Activated naive CD4-positive, alpha-beta T cell treated with anti-CD3 and anti-CD28 coated beads, Interleukin-2, amount 10 ng/mL, durations not matched to agents 7 days and 5 days (primary cell): ENCODE measurements around the gene HBG1.

Experiments used
- CTCF ChIA-PET: fragments of 350-600 bp; sonication (Branson Sonifier 250); formaldehyde crosslinking; loops from one replicate; lab custom pipeline; 2021; ENCODE audit warnings: antibody characterized with exemption; lab: Charles Lee
- DNase-seq: peaks from one replicate; pipeline ENCODE4 v3.0.0-alpha.2; 2020
- H3K27ac Mint-ChIP-seq: one replicate; pipeline ENCODE4 v1.8.0; 2021; ENCODE audit warnings: mild to moderate bottlenecking, moderate library complexity, mixed read lengths
- H3K27me3 Mint-ChIP-seq: one replicate; pipeline ENCODE4 v1.8.0; 2021; ENCODE audit warnings: mild to moderate bottlenecking, mixed read lengths
- H3K36me3 Mint-ChIP-seq: one replicate; pipeline ENCODE4 v1.8.0; 2021; ENCODE audit warnings: mixed read lengths
- H3K4me1 Mint-ChIP-seq: one replicate; pipeline ENCODE4 v1.8.0; 2021; ENCODE audit warnings: mixed read lengths
- H3K4me3 Mint-ChIP-seq: one replicate; pipeline ENCODE4 v1.8.0; 2021; ENCODE audit warnings: mild to moderate bottlenecking, moderate library complexity, mixed read lengths
- H3K9me3 Mint-ChIP-seq: one replicate; pipeline ENCODE4 v1.8.0; 2021; ENCODE audit warnings: mixed read lengths

The HBG1 gene

GRCh38 chr11:5232821-5233220 is 16.8 kb downstream of the HBG1 start:
- Mint-ChIP-seq H3K4me3 (no peak overlapping the region), H3K36me3 (no peaks in the 10 kb centered on the region), H3K27me3 (peaks cover 4% of the 10 kb centered on the region), H3K27ac (no peak overlapping the region), H3K9me3 (no peaks in the 10 kb centered on the region), H3K4me1 (peaks cover 4% of the 10 kb centered on the region)
- DNase-seq, result no peak
- CTCF ChIA-PET, result no interaction called here

DNA sequence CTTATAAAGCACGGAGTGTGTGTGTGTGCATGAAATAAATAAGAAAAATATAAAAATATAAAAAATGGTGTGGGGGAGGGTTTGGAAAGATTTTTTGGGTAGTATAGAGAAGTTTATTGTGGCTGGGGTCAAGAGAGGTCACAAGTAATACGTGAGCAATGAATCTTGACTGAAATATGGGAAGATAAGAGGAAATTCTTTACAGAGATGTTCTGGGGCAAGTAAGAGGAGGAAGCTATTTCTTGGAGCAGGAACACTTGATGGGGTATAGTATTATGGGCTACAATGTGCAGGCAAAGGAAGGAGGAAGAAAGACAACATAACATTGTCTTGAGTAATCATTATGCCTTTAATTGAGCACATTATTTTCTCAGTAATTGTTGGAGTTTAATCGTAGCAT is 17.5 kb downstream of the HBG1 start:
- peaks cover 4% of the 10 kb centered on the region for H3K4me1 Mint-ChIP-seq
- no peaks in the 10 kb centered on the region for H3K36me3 Mint-ChIP-seq
- peaks cover 4% of the 10 kb centered on the region for H3K27me3 Mint-ChIP-seq
- DNase-seq, result no peak
- no peak overlapping the region for H3K4me3 Mint-ChIP-seq
- H3K9me3 Mint-ChIP-seq, result no peaks in the 10 kb centered on the region
- CTCF ChIA-PET, result no interaction called here
- no peak overlapping the region for H3K27ac Mint-ChIP-seq

DNA sequence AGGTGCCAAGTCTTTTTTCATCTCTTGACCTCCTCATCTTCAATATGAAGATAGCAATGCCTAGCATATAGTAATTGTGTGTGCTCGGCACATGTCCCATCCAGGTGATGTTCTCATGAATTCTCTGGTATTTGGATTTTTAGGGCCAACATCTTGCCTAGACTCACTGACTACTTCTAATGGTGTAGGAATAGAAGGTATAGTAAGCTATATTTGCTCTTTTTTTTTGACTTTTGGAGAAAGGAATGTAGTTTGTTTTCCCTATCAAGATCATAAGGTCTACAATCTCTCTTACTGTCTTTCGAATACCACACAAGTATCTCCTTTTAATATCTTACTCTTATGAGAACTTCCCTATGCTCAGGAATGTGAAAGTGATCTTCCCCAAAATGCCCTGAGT is 18.5 kb downstream of the HBG1 start:
- H3K9me3 Mint-ChIP-seq, result no peaks in the 10 kb centered on the region
- CTCF ChIA-PET, result no interaction called here
- H3K27me3 Mint-ChIP-seq, result peaks cover 4% of the 10 kb centered on the region
- H3K4me1 Mint-ChIP-seq, result peaks cover 4% of the 10 kb centered on the region
- no peak overlapping the region for H3K27ac Mint-ChIP-seq
- H3K4me3 Mint-ChIP-seq, result no peak overlapping the region
- no peak for DNase-seq
- no peaks in the 10 kb centered on the region for H3K36me3 Mint-ChIP-seq

DNA sequence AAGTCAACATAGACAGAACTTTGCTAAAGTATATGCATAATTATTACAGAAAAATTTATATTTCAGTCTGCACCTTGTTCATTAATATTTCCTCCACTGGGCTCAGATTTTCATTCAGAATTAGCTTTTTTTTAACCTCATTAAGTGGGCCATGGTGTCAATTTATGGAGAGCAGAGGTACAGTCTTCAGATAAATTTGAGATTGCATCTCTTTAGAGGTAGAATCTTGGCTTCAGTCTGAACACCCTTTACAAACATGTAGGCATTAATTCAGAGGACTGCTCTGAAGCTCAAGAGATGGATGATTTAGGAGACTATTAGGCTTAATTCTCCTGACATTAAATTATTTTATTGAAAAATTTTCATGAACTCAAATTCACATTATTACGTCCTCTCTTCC is 19.4 kb downstream of the HBG1 start:
- Mint-ChIP-seq H3K27ac (no peak overlapping the region), H3K9me3 (no peaks in the 10 kb centered on the region), H3K4me1 (peaks cover 4% of the 10 kb centered on the region), H3K4me3 (no peak overlapping the region), H3K36me3 (no peaks in the 10 kb centered on the region), H3K27me3 (peaks cover 1% of the 10 kb centered on the region)
- CTCF ChIA-PET, result no interaction called here
- DNase-seq, result no peak

DNA sequence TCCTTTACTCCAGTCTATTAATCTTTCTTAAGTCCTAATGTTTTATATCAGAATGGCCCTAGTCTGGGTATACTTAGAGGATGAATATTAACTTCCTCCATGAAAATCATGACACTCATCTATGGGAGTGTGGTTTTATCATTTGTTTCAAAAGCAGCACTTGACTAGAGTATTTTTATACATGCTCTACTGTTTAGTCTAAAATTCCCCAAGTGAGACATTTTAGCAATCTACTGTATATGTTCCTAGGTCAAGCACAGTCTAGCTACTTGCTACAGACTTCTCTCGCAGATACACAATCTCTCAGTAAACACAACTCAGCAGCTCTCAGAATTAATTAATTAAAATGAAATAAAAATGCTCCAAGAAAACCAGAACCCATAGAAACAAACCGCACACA is 19.9 kb downstream of the HBG1 start:
- CTCF ChIA-PET, result no interaction called here
- Mint-ChIP-seq H3K36me3 (no peaks in the 10 kb centered on the region), H3K27ac (no peak overlapping the region), H3K27me3 (no peaks in the 10 kb centered on the region), H3K4me3 (no peak overlapping the region), H3K4me1 (peaks cover 4% of the 10 kb centered on the region), H3K9me3 (no peaks in the 10 kb centered on the region)
- DNase-seq, result no peak

- Mint-ChIP-seq H3K27ac (no peak overlapping the region), H3K4me3 (no peak overlapping the region), H3K36me3 (no peaks in the 10 kb centered on the region), H3K9me3 (no peaks in the 10 kb centered on the region), H3K4me1 (peaks cover 1% of the 10 kb centered on the region), H3K27me3 (no peaks in the 10 kb centered on the region)
- no peak for DNase-seq
- CTCF ChIA-PET, result no interaction called here
These were observed 20.3 kb downstream of the HBG1 start for GRCh38 chr11:5229356-5229755.

- Mint-ChIP-seq H3K4me3 (no peak overlapping the region), H3K27me3 (no peaks in the 10 kb centered on the region), H3K27ac (no peak overlapping the region), H3K9me3 (no peaks in the 10 kb centered on the region), H3K36me3 (no peaks in the 10 kb centered on the region), H3K4me1 (no peaks in the 10 kb centered on the region)
- DNase-seq, result no peak
- CTCF ChIA-PET, result no interaction called here
These were observed 21.5 kb downstream of the HBG1 start for GRCh38 chr11:5228124-5228523.

DNA sequence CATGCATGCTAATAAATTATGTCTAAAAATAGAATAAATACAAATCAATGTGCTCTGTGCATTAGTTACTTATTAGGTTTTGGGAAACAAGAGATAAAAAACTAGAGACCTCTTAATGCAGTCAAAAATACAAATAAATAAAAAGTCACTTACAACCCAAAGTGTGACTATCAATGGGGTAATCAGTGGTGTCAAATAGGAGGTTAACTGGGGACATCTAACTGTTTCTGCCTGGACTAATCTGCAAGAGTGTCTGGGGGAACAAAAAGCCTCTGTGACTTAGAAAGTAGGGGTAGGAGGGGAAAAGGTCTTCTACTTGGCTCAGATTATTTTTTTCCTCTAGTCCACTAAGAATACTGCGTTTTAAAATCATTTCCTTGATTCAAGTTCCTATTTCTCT is 22.0 kb downstream of the HBG1 start:
- Mint-ChIP-seq H3K4me1 (no peaks in the 10 kb centered on the region), H3K27ac (no peak overlapping the region), H3K4me3 (no peak overlapping the region), H3K9me3 (no peaks in the 10 kb centered on the region), H3K27me3 (no peaks in the 10 kb centered on the region), H3K36me3 (no peaks in the 10 kb centered on the region)
- CTCF ChIA-PET, result no interaction called here
- no peak for DNase-seq

DNA sequence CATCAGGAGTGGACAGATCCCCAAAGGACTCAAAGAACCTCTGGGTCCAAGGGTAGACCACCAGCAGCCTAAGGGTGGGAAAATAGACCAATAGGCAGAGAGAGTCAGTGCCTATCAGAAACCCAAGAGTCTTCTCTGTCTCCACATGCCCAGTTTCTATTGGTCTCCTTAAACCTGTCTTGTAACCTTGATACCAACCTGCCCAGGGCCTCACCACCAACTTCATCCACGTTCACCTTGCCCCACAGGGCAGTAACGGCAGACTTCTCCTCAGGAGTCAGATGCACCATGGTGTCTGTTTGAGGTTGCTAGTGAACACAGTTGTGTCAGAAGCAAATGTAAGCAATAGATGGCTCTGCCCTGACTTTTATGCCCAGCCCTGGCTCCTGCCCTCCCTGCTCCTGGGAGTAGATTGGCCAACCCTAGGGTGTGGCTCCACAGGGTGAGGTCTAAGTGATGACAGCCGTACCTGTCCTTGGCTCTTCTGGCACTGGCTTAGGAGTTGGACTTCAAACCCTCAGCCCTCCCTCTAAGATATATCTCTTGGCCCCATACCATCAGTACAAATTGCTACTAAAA is 22.8 kb downstream of the HBG1 start, which contains the start of gene HBB:
Gene HBB, minus strand, starts transcription at position 340 of the 579 bp plus-strand sequence. Its CDS starts 50 bp downstream, at position 290.
- CTCF ChIA-PET, result no interaction called here
- no peaks in the 10 kb centered on the region for H3K4me1 Mint-ChIP-seq

GRCh38 chr11:5225480-5225871 is 24.2 kb downstream of the HBG1 start:
- DNase-seq, result no peak
- H3K27ac Mint-ChIP-seq, result no peak overlapping the region
- H3K27me3 Mint-ChIP-seq, result no peaks in the 10 kb centered on the region
- no peaks in the 10 kb centered on the region for H3K36me3 Mint-ChIP-seq
- H3K4me1 Mint-ChIP-seq, result no peaks in the 10 kb centered on the region
- no peak overlapping the region for H3K4me3 Mint-ChIP-seq
- H3K9me3 Mint-ChIP-seq, result no peaks in the 10 kb centered on the region
- CTCF ChIA-PET, result no interaction called here

More for the DNA sequence above, 22.8 kb downstream of the HBG1 start, which contains the start of gene HBB:
- H3K27ac Mint-ChIP-seq, result no peak within 1 kb of the TSS
- no peaks in the 10 kb centered on the region for H3K9me3 Mint-ChIP-seq
- no peaks in the 10 kb centered on the region for H3K36me3 Mint-ChIP-seq
- no peak for DNase-seq
- no peak within 1 kb of the TSS for H3K4me3 Mint-ChIP-seq
- no peaks in the 10 kb centered on the region for H3K27me3 Mint-ChIP-seq

- no peaks in the 10 kb centered on the region for H3K36me3 Mint-ChIP-seq
- H3K4me1 Mint-ChIP-seq, result no peaks in the 10 kb centered on the region
- no peaks in the 10 kb centered on the region for H3K9me3 Mint-ChIP-seq
- H3K4me3 Mint-ChIP-seq, result no peak overlapping the region
- H3K27ac Mint-ChIP-seq, result no peak overlapping the region
- H3K27me3 Mint-ChIP-seq, result no peaks in the 10 kb centered on the region
- DNase-seq, result no peak
- CTCF ChIA-PET, result no interaction called here
These were observed 24.8 kb downstream of the HBG1 start for GRCh38 chr11:5224538-5225479.

- no peak overlapping the region for H3K4me3 Mint-ChIP-seq
- H3K9me3 Mint-ChIP-seq, result no peaks in the 10 kb centered on the region
- no peaks in the 10 kb centered on the region for H3K27me3 Mint-ChIP-seq
- CTCF ChIA-PET, result no interaction called here
- no peaks in the 10 kb centered on the region for H3K4me1 Mint-ChIP-seq
- H3K27ac Mint-ChIP-seq, result no peak overlapping the region
- DNase-seq, result no peak
- H3K36me3 Mint-ChIP-seq, result no peaks in the 10 kb centered on the region
These were observed 26.0 kb downstream of the HBG1 start for GRCh38 chr11:5223686-5224085.

- Mint-ChIP-seq H3K36me3 (no peaks in the 10 kb centered on the region), H3K4me1 (no peaks in the 10 kb centered on the region), H3K9me3 (no peaks in the 10 kb centered on the region), H3K4me3 (no peak overlapping the region), H3K27me3 (no peaks in the 10 kb centered on the region), H3K27ac (no peak overlapping the region)
- no peak for DNase-seq
- CTCF ChIA-PET, result no interaction called here
These were observed 26.5 kb downstream of the HBG1 start for GRCh38 chr11:5223146-5223545.

GRCh38 chr11:5210376-5210885 is 39.2 kb downstream of the HBG1 start:
- Mint-ChIP-seq H3K27me3 (no peaks in the 10 kb centered on the region), H3K9me3 (no peaks in the 10 kb centered on the region), H3K27ac (no peak overlapping the region), H3K36me3 (no peaks in the 10 kb centered on the region), H3K4me3 (no peak overlapping the region), H3K4me1 (no peaks in the 10 kb centered on the region)
- DNase-seq, result no peak
- CTCF ChIA-PET, result no interaction called here

- H3K27ac Mint-ChIP-seq, result no peak overlapping the region
- no peaks in the 10 kb centered on the region for H3K4me1 Mint-ChIP-seq
- CTCF ChIA-PET, result no interaction called here
- H3K27me3 Mint-ChIP-seq, result no peaks in the 10 kb centered on the region
- no peaks in the 10 kb centered on the region for H3K9me3 Mint-ChIP-seq
- DNase-seq, result no peak
- no peaks in the 10 kb centered on the region for H3K36me3 Mint-ChIP-seq
- H3K4me3 Mint-ChIP-seq, result no peak overlapping the region
These were observed 44.9 kb downstream of the HBG1 start for GRCh38 chr11:5204787-5205186.
